HAP-1 (cell line): ENCODE measurements around the gene CMSS1.

ENCODE experiments used
- DNase-seq, 2 experiments: peaks; one replicate each; pipeline ENCODE4 v3.0.0-alpha.2; 2016 to 2020; ENCODE audit warnings: low spot score in 2 of 2
- H3K27me3 ChIP-seq: fragments of 250-450 bp; sonication (Bioruptor Pico); 2 replicates; pipeline ENCODE4 v1.5.1; 2020; ENCODE audit warnings: low read depth, mild to moderate bottlenecking, moderate library complexity
- H3K36me3 ChIP-seq: fragments of 250-450 bp; sonication (Bioruptor Pico); replicated peaks from 2 replicates; pipeline ENCODE4 v1.5.1; 2020; ENCODE audit warnings: mild to moderate bottlenecking
- H3K4me1 ChIP-seq: fragments of 250-450 bp; sonication (Bioruptor Pico); 2 replicates; pipeline ENCODE4 v1.5.1; 2020; ENCODE audit warnings: mild to moderate bottlenecking
- H3K4me3 ChIP-seq: fragments of 250-450 bp; sonication (Bioruptor Pico); 2 replicates; pipeline ENCODE4 v1.5.1; 2020; ENCODE audit warnings: mild to moderate bottlenecking, moderate library complexity
- H3K9me3 ChIP-seq: fragments of 250-450 bp; sonication (Bioruptor Pico); 2 replicates; pipeline ENCODE4 v1.5.1; 2020; ENCODE audit warnings: mild to moderate bottlenecking, moderate library complexity
- in situ Hi-C: fragments of 300-500 bp; cut with MboI; formaldehyde crosslinking; loops from 3 replicates; pipeline ENCODE4 v1.14.3; 2020; ENCODE audit warnings: low sequenced_read_pairs, inconsistent platforms, mixed read lengths

CMSS1 gene

DNA sequence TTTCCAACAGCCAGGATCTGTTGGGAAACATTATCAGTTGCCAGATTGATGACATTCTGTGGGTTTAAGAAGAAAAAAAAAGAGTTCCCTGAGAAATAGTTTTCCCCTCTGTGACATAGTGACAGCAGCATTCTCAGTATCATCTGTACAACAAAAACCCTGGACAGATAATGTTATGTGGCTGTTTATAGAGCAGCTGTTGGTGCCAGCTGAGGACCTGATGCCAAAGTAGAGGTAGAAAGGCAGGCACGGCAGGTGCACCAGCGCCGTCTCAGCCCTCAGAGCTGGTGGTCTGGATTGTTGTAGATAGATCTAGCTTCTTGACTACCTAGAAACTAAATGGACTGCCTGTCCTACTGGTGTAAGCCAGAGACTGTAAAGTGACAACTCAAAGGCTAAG lies 352.8 kb downstream of the CMSS1 start:
- H3K9me3 ChIP-seq, result no peaks in the 10 kb centered on the region
- H3K4me1 ChIP-seq, result peaks cover 3% of the 10 kb centered on the region; the same call in 1 of the 2 replicates
- no peak overlapping the region for H3K4me3 ChIP-seq
- H3K27me3 ChIP-seq, result no peaks in the 10 kb centered on the region
- 0 out of 2 replicates have a peak, but pooled peaks cover 3% of the 10 kb centered on the region for H3K36me3 ChIP-seq
- DNase-seq, result no peak
- in situ Hi-C loops, result no loop called here

DNA sequence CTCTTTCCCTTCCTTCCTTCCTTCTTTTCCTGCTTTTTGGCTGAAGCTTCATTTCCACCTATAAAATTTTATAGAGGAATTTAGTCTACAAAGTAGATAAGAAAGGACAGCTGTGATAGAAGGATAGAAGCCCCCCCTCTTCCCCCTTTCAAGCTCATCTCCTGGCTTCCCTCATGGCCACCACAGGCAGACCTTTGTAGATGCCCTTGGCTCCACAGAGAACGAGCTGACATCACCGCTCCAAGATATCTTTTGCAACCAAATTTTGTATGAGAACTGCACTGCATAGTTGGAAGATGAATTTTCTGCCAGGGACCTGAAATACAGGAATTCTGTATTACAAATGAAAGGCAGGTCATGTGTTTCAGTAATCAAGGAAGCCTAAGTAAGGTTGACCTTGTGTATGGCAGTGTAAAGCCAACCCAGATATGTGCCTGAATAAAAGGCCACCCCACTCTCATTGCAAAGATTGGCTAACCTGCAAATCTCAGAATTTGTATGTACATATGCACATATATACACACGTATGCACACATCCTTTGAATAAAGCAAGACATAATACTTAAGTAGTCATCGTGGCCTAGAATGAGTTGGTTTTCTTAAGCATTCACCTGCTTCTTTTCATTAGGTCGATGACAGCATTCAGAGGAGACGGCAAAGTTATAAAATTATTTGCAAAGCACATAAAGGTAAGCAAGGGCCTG lies 353.7 kb downstream of the CMSS1 start:
- no peak for DNase-seq
- in situ Hi-C loops, result no loop called here
- Histone ChIP-seq H3K4me3 (no peak overlapping the region), H3K4me1 (peaks cover 3% of the 10 kb centered on the region; the same call in 1 of the 2 replicates), H3K27me3 (no peaks in the 10 kb centered on the region), H3K36me3 (0 out of 2 replicates have a peak, but pooled peaks cover 3% of the 10 kb centered on the region), H3K9me3 (no peaks in the 10 kb centered on the region)

GRCh38 chr3:100173961-100174360 lies 356.3 kb downstream of the CMSS1 start:
- Histone ChIP-seq H3K9me3 (no peaks in the 10 kb centered on the region; the same call in 1 of the 2 replicates), H3K27me3 (no peaks in the 10 kb centered on the region), H3K4me3 (no peak overlapping the region), H3K36me3 (peaks cover 16% of the 10 kb centered on the region), H3K4me1 (peaks cover 2% of the 10 kb centered on the region; the same call in 1 of the 2 replicates)
- DNase-seq, result no peak
- in situ Hi-C loops, result no loop called here

- in situ Hi-C loops, result no loop called here
- Histone ChIP-seq H3K9me3 (peaks cover 8% of the 10 kb centered on the region), H3K4me1 (no peaks in the 10 kb centered on the region), H3K4me3 (no peak overlapping the region), H3K27me3 (no peaks in the 10 kb centered on the region), H3K36me3 (peaks cover 16% of the 10 kb centered on the region)
- no peak for DNase-seq
These were observed 358.1 kb downstream of the CMSS1 start for GRCh38 chr3:100175637-100176280.

DNA sequence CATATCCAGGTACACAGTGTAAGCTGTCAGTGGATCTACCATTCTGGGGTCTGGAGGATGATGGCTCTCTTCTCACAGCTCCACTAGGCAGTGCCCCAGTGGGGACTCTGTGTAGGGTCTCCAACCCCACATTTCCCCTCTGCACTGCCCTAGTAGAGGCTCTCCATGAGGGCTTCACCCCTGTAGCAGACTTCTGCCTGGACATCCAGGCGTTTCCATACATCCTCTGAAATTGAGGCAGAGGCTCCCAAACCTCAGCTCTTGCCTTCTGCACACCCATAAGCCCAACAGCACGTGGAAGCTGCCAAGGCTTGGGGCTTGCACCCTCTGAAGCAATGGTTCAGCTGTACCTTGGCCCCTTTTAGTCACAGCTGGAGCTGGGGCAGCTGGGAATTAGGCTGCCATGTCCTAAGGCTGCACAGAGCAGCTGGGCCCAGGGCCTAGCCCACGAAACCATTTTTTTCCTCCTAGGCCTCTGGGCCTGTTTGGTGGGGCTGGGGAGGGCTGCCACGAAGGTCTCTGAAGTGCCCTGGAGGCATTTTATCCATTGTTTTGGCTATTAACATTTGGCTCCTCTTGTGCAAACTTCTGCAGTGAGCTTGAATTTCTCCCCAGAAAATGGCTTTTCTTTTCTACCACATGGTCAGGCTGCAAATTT lies 362.2 kb downstream of the CMSS1 start:
- no peak overlapping the region for H3K4me3 ChIP-seq
- in situ Hi-C loops, result no loop called here
- no peaks in the 10 kb centered on the region for H3K4me1 ChIP-seq
- no peak for DNase-seq
- peaks cover 10% of the 10 kb centered on the region for H3K9me3 ChIP-seq
- H3K36me3 ChIP-seq, result peaks cover 13% of the 10 kb centered on the region
- H3K27me3 ChIP-seq, result no peaks in the 10 kb centered on the region

GRCh38 chr3:100183608-100184125 lies 366.0 kb downstream of the CMSS1 start:
- peaks cover 10% of the 10 kb centered on the region for H3K9me3 ChIP-seq

GRCh38 chr3:100184948-100185570 lies 367.4 kb downstream of the CMSS1 start:
- no peaks in the 10 kb centered on the region for H3K4me1 ChIP-seq
- in situ Hi-C loops, result no loop called here
- H3K36me3 ChIP-seq, result no peaks in the 10 kb centered on the region
- DNase-seq, result no peak
- H3K9me3 ChIP-seq, result peaks cover 3% of the 10 kb centered on the region
- no peaks in the 10 kb centered on the region; the same call in 1 of the 2 replicates for H3K27me3 ChIP-seq
- H3K4me3 ChIP-seq, result no peak overlapping the region

More at GRCh38 chr3:100183608-100184125, 366.0 kb downstream of the CMSS1 start:
- peaks cover 3% of the 10 kb centered on the region for H3K36me3 ChIP-seq
- no peaks in the 10 kb centered on the region; the same call in 1 of the 2 replicates for H3K27me3 ChIP-seq
- no peaks in the 10 kb centered on the region for H3K4me1 ChIP-seq
- in situ Hi-C loops, result no loop called here
- DNase-seq, result peak in 1 of 2 experiments; percentile 13
- H3K4me3 ChIP-seq, result no peak overlapping the region

GRCh38 chr3:100185847-100186246 lies 368.2 kb downstream of the CMSS1 start:
- H3K4me1 ChIP-seq, result no peaks in the 10 kb centered on the region
- H3K27me3 ChIP-seq, result no peaks in the 10 kb centered on the region; the same call in 1 of the 2 replicates
- DNase-seq, result no peak
- H3K9me3 ChIP-seq, result peaks cover 1% of the 10 kb centered on the region; the same call in 1 of the 2 replicates
- in situ Hi-C loops, result no loop called here
- H3K36me3 ChIP-seq, result no peaks in the 10 kb centered on the region
- no peak overlapping the region for H3K4me3 ChIP-seq

GRCh38 chr3:100189444-100189964 lies 371.8 kb downstream of the CMSS1 start:
- Histone ChIP-seq H3K4me1 (no peaks in the 10 kb centered on the region), H3K4me3 (no peak overlapping the region), H3K9me3 (no peaks in the 10 kb centered on the region), H3K27me3 (no peaks in the 10 kb centered on the region; the same call in 1 of the 2 replicates), H3K36me3 (no peaks in the 10 kb centered on the region)
- no peak for DNase-seq
- in situ Hi-C loops, result no loop called here

GRCh38 chr3:100195375-100195774 lies 377.7 kb downstream of the CMSS1 start:
- no peak overlapping the region for H3K4me3 ChIP-seq
- H3K36me3 ChIP-seq, result no peaks in the 10 kb centered on the region
- in situ Hi-C loops, result no loop called here
- no peaks in the 10 kb centered on the region for H3K27me3 ChIP-seq
- no peaks in the 10 kb centered on the region for H3K4me1 ChIP-seq
- H3K9me3 ChIP-seq, result 0 out of 2 replicates have a peak, but pooled peaks cover 2% of the 10 kb centered on the region
- DNase-seq, result no peak

DNA sequence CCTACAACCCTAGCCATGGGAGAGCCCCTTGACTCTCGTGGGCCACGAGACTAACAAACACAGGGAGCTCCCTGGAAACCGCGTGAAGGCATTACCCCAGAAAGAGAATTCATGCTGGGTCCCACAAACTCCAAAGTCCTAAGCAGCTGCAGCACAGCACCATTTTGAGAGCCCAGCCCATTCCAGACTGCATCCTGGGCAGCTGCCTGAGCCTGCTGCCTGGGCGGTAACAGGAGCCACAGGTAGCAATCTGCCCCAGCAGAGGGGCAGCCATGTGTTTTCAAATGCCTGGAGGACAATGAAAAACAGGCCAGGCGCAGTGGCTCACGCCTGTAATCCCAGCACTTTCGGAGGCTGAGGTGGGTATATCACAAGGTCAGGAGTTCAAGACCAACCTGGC lies 380.2 kb downstream of the CMSS1 start:
- 0 out of 2 replicates have a peak, but pooled peaks cover 2% of the 10 kb centered on the region for H3K9me3 ChIP-seq
- in situ Hi-C loops, result no loop called here
- no peaks in the 10 kb centered on the region for H3K36me3 ChIP-seq
- no peaks in the 10 kb centered on the region for H3K4me1 ChIP-seq
- no peak overlapping the region for H3K4me3 ChIP-seq
- H3K27me3 ChIP-seq, result no peaks in the 10 kb centered on the region
- no peak for DNase-seq

DNA sequence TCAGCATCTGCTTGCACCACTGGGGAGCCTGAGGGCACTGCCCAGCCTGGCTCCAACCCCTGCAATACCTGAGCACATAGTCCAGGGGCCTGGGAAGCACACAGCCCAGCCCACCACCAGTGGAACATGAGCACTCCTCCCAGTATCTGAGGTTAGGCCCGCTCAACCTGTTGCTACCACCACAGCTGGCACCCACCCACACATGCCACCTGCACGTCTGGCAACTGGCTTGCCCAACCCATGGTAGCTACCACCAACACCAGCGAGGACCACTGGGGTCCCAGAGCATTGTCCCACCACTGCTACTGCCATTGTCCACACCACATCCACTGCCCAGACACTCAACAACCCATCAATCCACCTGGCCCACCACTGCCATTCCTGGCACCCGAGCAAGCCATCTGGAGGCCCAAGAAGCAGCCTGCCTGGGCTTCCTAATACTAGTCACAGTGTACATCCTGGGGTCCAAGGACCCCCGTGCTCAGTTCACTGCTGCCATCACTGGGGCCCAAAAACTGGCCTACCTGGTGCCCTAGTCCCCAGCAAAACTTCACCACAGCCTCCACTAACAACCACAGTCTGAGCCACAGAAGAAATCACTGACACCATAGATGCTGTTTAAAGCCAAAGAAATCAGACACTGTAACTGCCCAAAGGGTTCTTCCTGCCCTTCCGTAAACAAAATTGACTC lies 381.1 kb downstream of the CMSS1 start:
- H3K27me3 ChIP-seq, result no peaks in the 10 kb centered on the region

GRCh38 chr3:100205171-100205570 lies 387.5 kb downstream of the CMSS1 start:
- Histone ChIP-seq H3K27me3 (no peaks in the 10 kb centered on the region; the same call in 1 of the 2 replicates), H3K36me3 (no peaks in the 10 kb centered on the region), H3K4me1 (no peaks in the 10 kb centered on the region; the same call in 1 of the 2 replicates), H3K9me3 (no peaks in the 10 kb centered on the region), H3K4me3 (no peak overlapping the region)
- in situ Hi-C loops, result no loop called here
- no peak for DNase-seq

More for the DNA sequence above, 381.1 kb downstream of the CMSS1 start:
- Histone ChIP-seq H3K9me3 (0 out of 2 replicates have a peak, but pooled peaks cover 2% of the 10 kb centered on the region), H3K4me1 (no peaks in the 10 kb centered on the region), H3K4me3 (no peak overlapping the region), H3K36me3 (no peaks in the 10 kb centered on the region)
- in situ Hi-C loops, result no loop called here
- DNase-seq, result no peak
